K562 (cell line): Measurements from ENCODE around the gene CENPQ. TPM values are rescaled to one million over a fixed set of nuclear protein-coding genes. Genes with fewer than 3 reads are reported as not detected.

ENCODE experiments used
- ELF4 ChIP-seq: fragments of 450-650 bp; formaldehyde crosslinking; IDR thresholded peaks from 2 replicates; pipeline ENCODE4 v1.4.0; 2022; ENCODE audit warnings: missing genetic modification characterization
- HDAC2 ChIP-seq: fragments of 450-650 bp; IDR thresholded peaks from 2 replicates; pipeline ENCODE4 v1.6.1; 2016; ENCODE audit warnings: mild to moderate bottlenecking
- MEF2A ChIP-seq: IDR thresholded peaks from 2 replicates; pipeline ENCODE4 v1.6.1; 2011; ENCODE audit warnings: low read depth, mild to moderate bottlenecking, low read length, moderate library complexity; ENCODE audit not compliant: control insufficient read depth
- NFE2 ChIP-seq: IDR thresholded peaks from 2 replicates; pipeline ENCODE4 v1.6.1; 2014; ENCODE audit warnings: antibody characterized with exemption, low read depth
- PREB ChIP-seq: sonication (generic); formaldehyde crosslinking; IDR thresholded peaks from 2 replicates; pipeline ENCODE4 v1.8.1; 2023; ENCODE audit warnings: mild to moderate bottlenecking, missing genetic modification reagents
- TAF1 ChIP-seq: IDR thresholded peaks from 2 replicates; pipeline ENCODE4 v1.6.1; 2011; ENCODE audit warnings: mild to moderate bottlenecking, low read length, moderate library complexity; ENCODE audit not compliant: insufficient read depth, control insufficient read depth, severe bottlenecking; ENCODE audit errors: extremely low read depth
- U2AF1 ChIP-seq: fragments of 200-400 bp; formaldehyde crosslinking; optimal IDR thresholded peaks from 2 replicates; pipeline ENCODE3; 2017; ENCODE audit warnings: mild to moderate bottlenecking, low read depth, low read length, moderate library complexity
- ZBED1 ChIP-seq: IDR thresholded peaks from 2 replicates; pipeline ENCODE4 v1.6.1; 2014
- ZNF133 ChIP-seq: fragments of 250-450 bp; sonication (Bioruptor Pico); IDR thresholded peaks from 2 replicates; pipeline ENCODE4 v1.4.0; 2020; ENCODE audit warnings: mild to moderate bottlenecking
- ZNF354B ChIP-seq: fragments of 250-450 bp; sonication (Bioruptor Pico); IDR thresholded peaks from 2 replicates; pipeline ENCODE4 v1.4.0; 2020
- ZNF449 ChIP-seq: fragments of 250-450 bp; sonication (Bioruptor Pico); IDR thresholded peaks from 2 replicates; pipeline ENCODE4 v1.8.0; 2022; ENCODE audit warnings: moderate library complexity, mild to moderate bottlenecking, inconsistent platforms
- ZNF586 ChIP-seq: fragments of 450-650 bp; formaldehyde crosslinking; conservative IDR thresholded peaks from 2 replicates; pipeline ENCODE4 v1.4.0; 2020; ENCODE audit warnings: mild to moderate bottlenecking, moderate library complexity
- polyA plus RNA-seq, 8 experiments: library from polyadenylated mRNA; depleted of rRNA in 4 of 8; stranded (reverse) in 5 of 8; unstranded in 3 of 8; fragments of >200 nt; fragmentation: Nextera tagmentation in 2 of 8; fragmentation: Illumina TruSeq in 1 of 8; extraction: Ambion mirVana in 2 of 8; extraction: Trizol in 1 of 8; gene quantifications; 2 replicates each; pipeline versions ENCODE4 v1.2.1 to v1.2.3, GENCODE V29; 2011 to 2014; ENCODE audit warnings: inconsistent platforms in 1 of 8, missing spikeins in 1 of 8
- total RNA-seq, 7 experiments: library from RNA; depleted of rRNA in 6 of 7; stranded (reverse); fragments of >200 nt in 6 of 7; fragmentation: Illumina TruSeq in 2 of 7; extraction: Trizol in 2 of 7; gene quantifications; 2 replicates each; pipeline versions ENCODE4 v1.2.1 to v1.2.3, GENCODE V29; 2011 to 2021; ENCODE audit warnings: low replicate concordance in 1 of 7
- TF ChIP-seq, protein P1 (sequence below): fragments of 200-600 bp; sonication (generic); IDR thresholded peaks from one replicate; pipeline ENCODE4 v1.6.1; 2012; ENCODE audit warnings: mild to moderate bottlenecking, low read depth, low read length, inconsistent platforms

The CENPQ gene
- total and polyA plus RNA-seq, 9 of the 15 experiments (the other 6 are each of a cell fraction or from before 2014, with no cell fraction given), result 12.7 to 48.3 (median 26.4) TPM

- TF ChIP-seq ELF4 (peak; percentile 91), TAF1 (peak; percentile 92), ZNF133 (CRISPR knock-in tag) (no peak), ZBED1 (peak; percentile 75; the same call in 1 of the 2 replicates), NFE2 (peak; percentile 3; the same call in 1 of the 2 replicates), PREB (CRISPR knock-in tag) (no peak), MEF2A (no peak), ZNF354B (CRISPR knock-in tag) (no peak), ZNF449 (CRISPR knock-in tag) (no peak), ZNF586 (CRISPR knock-in tag) (no peak), U2AF1 (no peak), HDAC2 (peak; percentile 80; the same call in 1 of the 2 replicates)
- TF ChIP-seq, protein P1, sequence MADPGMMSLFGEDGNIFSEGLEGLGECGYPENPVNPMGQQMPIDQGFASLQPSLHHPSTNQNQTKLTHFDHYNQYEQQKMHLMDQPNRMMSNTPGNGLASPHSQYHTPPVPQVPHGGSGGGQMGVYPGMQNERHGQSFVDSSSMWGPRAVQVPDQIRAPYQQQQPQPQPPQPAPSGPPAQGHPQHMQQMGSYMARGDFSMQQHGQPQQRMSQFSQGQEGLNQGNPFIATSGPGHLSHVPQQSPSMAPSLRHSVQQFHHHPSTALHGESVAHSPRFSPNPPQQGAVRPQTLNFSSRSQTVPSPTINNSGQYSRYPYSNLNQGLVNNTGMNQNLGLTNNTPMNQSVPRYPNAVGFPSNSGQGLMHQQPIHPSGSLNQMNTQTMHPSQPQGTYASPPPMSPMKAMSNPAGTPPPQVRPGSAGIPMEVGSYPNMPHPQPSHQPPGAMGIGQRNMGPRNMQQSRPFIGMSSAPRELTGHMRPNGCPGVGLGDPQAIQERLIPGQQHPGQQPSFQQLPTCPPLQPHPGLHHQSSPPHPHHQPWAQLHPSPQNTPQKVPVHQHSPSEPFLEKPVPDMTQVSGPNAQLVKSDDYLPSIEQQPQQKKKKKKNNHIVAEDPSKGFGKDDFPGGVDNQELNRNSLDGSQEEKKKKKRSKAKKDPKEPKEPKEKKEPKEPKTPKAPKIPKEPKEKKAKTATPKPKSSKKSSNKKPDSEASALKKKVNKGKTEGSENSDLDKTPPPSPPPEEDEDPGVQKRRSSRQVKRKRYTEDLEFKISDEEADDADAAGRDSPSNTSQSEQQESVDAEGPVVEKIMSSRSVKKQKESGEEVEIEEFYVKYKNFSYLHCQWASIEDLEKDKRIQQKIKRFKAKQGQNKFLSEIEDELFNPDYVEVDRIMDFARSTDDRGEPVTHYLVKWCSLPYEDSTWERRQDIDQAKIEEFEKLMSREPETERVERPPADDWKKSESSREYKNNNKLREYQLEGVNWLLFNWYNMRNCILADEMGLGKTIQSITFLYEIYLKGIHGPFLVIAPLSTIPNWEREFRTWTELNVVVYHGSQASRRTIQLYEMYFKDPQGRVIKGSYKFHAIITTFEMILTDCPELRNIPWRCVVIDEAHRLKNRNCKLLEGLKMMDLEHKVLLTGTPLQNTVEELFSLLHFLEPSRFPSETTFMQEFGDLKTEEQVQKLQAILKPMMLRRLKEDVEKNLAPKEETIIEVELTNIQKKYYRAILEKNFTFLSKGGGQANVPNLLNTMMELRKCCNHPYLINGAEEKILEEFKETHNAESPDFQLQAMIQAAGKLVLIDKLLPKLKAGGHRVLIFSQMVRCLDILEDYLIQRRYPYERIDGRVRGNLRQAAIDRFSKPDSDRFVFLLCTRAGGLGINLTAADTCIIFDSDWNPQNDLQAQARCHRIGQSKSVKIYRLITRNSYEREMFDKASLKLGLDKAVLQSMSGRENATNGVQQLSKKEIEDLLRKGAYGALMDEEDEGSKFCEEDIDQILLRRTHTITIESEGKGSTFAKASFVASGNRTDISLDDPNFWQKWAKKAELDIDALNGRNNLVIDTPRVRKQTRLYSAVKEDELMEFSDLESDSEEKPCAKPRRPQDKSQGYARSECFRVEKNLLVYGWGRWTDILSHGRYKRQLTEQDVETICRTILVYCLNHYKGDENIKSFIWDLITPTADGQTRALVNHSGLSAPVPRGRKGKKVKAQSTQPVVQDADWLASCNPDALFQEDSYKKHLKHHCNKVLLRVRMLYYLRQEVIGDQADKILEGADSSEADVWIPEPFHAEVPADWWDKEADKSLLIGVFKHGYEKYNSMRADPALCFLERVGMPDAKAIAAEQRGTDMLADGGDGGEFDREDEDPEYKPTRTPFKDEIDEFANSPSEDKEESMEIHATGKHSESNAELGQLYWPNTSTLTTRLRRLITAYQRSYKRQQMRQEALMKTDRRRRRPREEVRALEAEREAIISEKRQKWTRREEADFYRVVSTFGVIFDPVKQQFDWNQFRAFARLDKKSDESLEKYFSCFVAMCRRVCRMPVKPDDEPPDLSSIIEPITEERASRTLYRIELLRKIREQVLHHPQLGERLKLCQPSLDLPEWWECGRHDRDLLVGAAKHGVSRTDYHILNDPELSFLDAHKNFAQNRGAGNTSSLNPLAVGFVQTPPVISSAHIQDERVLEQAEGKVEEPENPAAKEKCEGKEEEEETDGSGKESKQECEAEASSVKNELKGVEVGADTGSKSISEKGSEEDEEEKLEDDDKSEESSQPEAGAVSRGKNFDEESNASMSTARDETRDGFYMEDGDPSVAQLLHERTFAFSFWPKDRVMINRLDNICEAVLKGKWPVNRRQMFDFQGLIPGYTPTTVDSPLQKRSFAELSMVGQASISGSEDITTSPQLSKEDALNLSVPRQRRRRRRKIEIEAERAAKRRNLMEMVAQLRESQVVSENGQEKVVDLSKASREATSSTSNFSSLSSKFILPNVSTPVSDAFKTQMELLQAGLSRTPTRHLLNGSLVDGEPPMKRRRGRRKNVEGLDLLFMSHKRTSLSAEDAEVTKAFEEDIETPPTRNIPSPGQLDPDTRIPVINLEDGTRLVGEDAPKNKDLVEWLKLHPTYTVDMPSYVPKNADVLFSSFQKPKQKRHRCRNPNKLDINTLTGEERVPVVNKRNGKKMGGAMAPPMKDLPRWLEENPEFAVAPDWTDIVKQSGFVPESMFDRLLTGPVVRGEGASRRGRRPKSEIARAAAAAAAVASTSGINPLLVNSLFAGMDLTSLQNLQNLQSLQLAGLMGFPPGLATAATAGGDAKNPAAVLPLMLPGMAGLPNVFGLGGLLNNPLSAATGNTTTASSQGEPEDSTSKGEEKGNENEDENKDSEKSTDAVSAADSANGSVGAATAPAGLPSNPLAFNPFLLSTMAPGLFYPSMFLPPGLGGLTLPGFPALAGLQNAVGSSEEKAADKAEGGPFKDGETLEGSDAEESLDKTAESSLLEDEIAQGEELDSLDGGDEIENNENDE, result no peak
Measured at GRCh38 chr6:49462927-49463611, at the start of gene CENPQ, which contains the start of gene MMUT (continued).
